K562 (cell line): ENCODE results near the gene BOD1L2. TPM values are rescaled to one million over a fixed set of nuclear protein-coding genes. Genes with fewer than 3 reads are reported as not detected.

Experiments
- BRCA1 ChIP-seq, 2 experiments: fragments of 450-650 bp in 1 of 2; sonication (generic) in 1 of 2; formaldehyde crosslinking in 1 of 2; IDR thresholded peaks; 2 replicates each; pipeline versions ENCODE4 v1.5.0 to v1.6.1; 2017 to 2020; ENCODE audit warnings: mild to moderate bottlenecking in 1 of 2, missing genetic modification reagents in 1 of 2
- CBFA2T3 ChIP-seq: fragments of 450-650 bp; IDR thresholded peaks from 2 replicates; pipeline ENCODE4 v1.6.1; 2017
- CBX1 ChIP-seq: sonication (generic); IDR thresholded peaks from 2 replicates; pipeline ENCODE4 v1.6.1; 2016; ENCODE audit warnings: antibody characterized with exemption, low read depth, mild to moderate bottlenecking
- COPS2 ChIP-seq: fragments of 450-650 bp; conservative IDR thresholded peaks from 2 replicates; pipeline ENCODE4 v1.6.1; 2016; ENCODE audit warnings: mild to moderate bottlenecking, moderate library complexity
- CTBP1 ChIP-seq: fragments of 450-650 bp; IDR thresholded peaks from 2 replicates; pipeline ENCODE4 v1.6.1; 2016; ENCODE audit warnings: borderline replicate concordance
- DMBX1 ChIP-seq: fragments of 250-450 bp; sonication (Bioruptor Pico); IDR thresholded peaks from 2 replicates; pipeline ENCODE4 v1.8.0; 2022; ENCODE audit warnings: inconsistent platforms, mild to moderate bottlenecking, moderate library complexity, borderline replicate concordance
- GABPB1 ChIP-seq: sonication (generic); formaldehyde crosslinking; IDR thresholded peaks from 2 replicates; pipeline ENCODE4 v1.8.0; 2022; ENCODE audit warnings: mild to moderate bottlenecking, missing genetic modification reagents
- GABPB2 ChIP-seq: fragments of 250-450 bp; sonication (Bioruptor Pico); conservative IDR thresholded peaks from 2 replicates; pipeline ENCODE4 v1.5.1; 2021; ENCODE audit warnings: mild to moderate bottlenecking
- HDAC6 ChIP-seq: IDR thresholded peaks from 2 replicates; pipeline ENCODE4 v1.6.1; 2012; ENCODE audit warnings: low read depth, mild to moderate bottlenecking, control low read depth, inconsistent platforms, low read length, moderate library complexity
- HNRNPH1 ChIP-seq: fragments of 200-400 bp; formaldehyde crosslinking; optimal IDR thresholded peaks from 2 replicates; pipeline ENCODE3; 2017; ENCODE audit warnings: low read depth, mild to moderate bottlenecking, low read length, moderate library complexity
- HNRNPUL1 ChIP-seq: fragments of 200-400 bp; formaldehyde crosslinking; IDR thresholded peaks from 2 replicates; pipeline ENCODE4 v1.6.1; 2017; ENCODE audit warnings: low read length
- LCOR ChIP-seq: sonication (generic); formaldehyde crosslinking; IDR thresholded peaks from 2 replicates; pipeline ENCODE4 v1.8.0; 2022; ENCODE audit warnings: mild to moderate bottlenecking, missing genetic modification reagents
- MTA1 ChIP-seq: fragments of 450-650 bp; IDR thresholded peaks from 2 replicates; pipeline ENCODE4 v1.6.1; 2017; ENCODE audit warnings: borderline replicate concordance
- NFXL1 ChIP-seq: fragments of 450-650 bp; formaldehyde crosslinking; IDR thresholded peaks from 2 replicates; pipeline ENCODE4 v1.4.0; 2021; ENCODE audit warnings: mild to moderate bottlenecking
- RFX1 ChIP-seq: fragments of 450-650 bp; IDR thresholded peaks from 2 replicates; pipeline ENCODE4 v1.6.1; 2016; ENCODE audit warnings: mild to moderate bottlenecking, moderate library complexity
- SMARCA4 ChIP-seq: fragments of 450-650 bp; IDR thresholded peaks from 2 replicates; pipeline ENCODE4 v1.6.1; 2016
- TCF7 ChIP-seq: sonication (generic); IDR thresholded peaks from 2 replicates; pipeline ENCODE4 v1.6.1; 2016; ENCODE audit warnings: antibody characterized with exemption, borderline replicate concordance
- ZBTB12 ChIP-seq: fragments of 250-450 bp; sonication (Bioruptor Pico); IDR thresholded peaks from 2 replicates; pipeline ENCODE4 v1.4.0; 2020
- ZBTB8A ChIP-seq: fragments of 450-650 bp; IDR thresholded peaks from 2 replicates; pipeline ENCODE4 v1.6.1; 2018; ENCODE audit warnings: mild to moderate bottlenecking, moderate library complexity; ENCODE audit not compliant: partially characterized antibody
- ZNF408 ChIP-seq: fragments of 250-450 bp; sonication (Bioruptor Pico); IDR thresholded peaks from 2 replicates; pipeline ENCODE4 v1.4.0; 2020; ENCODE audit warnings: low read depth, mild to moderate bottlenecking, moderate library complexity
- ZNF780A ChIP-seq: fragments of 250-450 bp; sonication (Bioruptor Pico); IDR thresholded peaks from 2 replicates; pipeline ENCODE4 v1.5.0; 2021; ENCODE audit warnings: mild to moderate bottlenecking
- polyA plus RNA-seq, 8 experiments: library from polyadenylated mRNA; depleted of rRNA in 4 of 8; stranded (reverse) in 5 of 8; unstranded in 3 of 8; fragments of >200 nt; fragmentation: Nextera tagmentation in 2 of 8; fragmentation: Illumina TruSeq in 1 of 8; extraction: Ambion mirVana in 2 of 8; extraction: Trizol in 1 of 8; gene quantifications; 2 replicates each; pipeline versions ENCODE4 v1.2.1 to v1.2.3, GENCODE V29; 2011 to 2014; ENCODE audit warnings: inconsistent platforms in 1 of 8, missing spikeins in 1 of 8
- total RNA-seq, 7 experiments: library from RNA; depleted of rRNA in 6 of 7; stranded (reverse); fragments of >200 nt in 6 of 7; fragmentation: Illumina TruSeq in 2 of 7; extraction: Trizol in 2 of 7; gene quantifications; 2 replicates each; pipeline versions ENCODE4 v1.2.1 to v1.2.3, GENCODE V29; 2011 to 2021; ENCODE audit warnings: low replicate concordance in 1 of 7
- TF ChIP-seq, protein P1 (sequence below): fragments of 450-650 bp; formaldehyde crosslinking; IDR thresholded peaks from 2 replicates; pipeline ENCODE4 v1.4.0; 2020; ENCODE audit warnings: mild to moderate bottlenecking, moderate library complexity
- TF ChIP-seq, protein P2 (sequence below): sonication (generic); formaldehyde crosslinking; IDR thresholded peaks from 2 replicates; pipeline ENCODE4 v1.8.1; 2023; ENCODE audit warnings: mild to moderate bottlenecking, missing genetic modification reagents

The BOD1L2 gene
- total and polyA plus RNA-seq, 9 of the 15 experiments (the other 6 are each of a cell fraction or from before 2014, with no cell fraction given), result 0.03 TPM; not detected in 8

- TF ChIP-seq, protein P1, sequence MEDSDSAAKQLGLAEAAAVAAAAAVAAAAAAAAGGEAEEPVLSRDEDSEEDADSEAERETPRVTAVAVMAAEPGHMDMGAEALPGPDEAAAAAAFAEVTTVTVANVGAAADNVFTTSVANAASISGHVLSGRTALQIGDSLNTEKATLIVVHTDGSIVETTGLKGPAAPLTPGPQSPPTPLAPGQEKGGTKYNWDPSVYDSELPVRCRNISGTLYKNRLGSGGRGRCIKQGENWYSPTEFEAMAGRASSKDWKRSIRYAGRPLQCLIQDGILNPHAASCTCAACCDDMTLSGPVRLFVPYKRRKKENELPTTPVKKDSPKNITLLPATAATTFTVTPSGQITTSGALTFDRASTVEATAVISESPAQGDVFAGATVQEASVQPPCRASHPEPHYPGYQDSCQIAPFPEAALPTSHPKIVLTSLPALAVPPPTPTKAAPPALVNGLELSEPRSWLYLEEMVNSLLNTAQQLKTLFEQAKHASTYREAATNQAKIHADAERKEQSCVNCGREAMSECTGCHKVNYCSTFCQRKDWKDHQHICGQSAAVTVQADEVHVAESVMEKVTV, result 0 out of 2 replicates have a peak, but pooled peaks have one; percentile 43
- TF ChIP-seq ZNF408 (no peak), ZBTB12 (CRISPR knock-in tag) (no peak), MTA1 (peak; percentile 18; the same call in 1 of the 2 replicates), HNRNPH1 (no peak), NFXL1 (CRISPR knock-in tag) (no peak), SMARCA4 (peak; percentile 69; the same call in 1 of the 2 replicates), TCF7 (no peak), ZNF780A (CRISPR knock-in tag) (no peak), ZBTB8A (no peak), CBFA2T3 (0 out of 2 replicates have a peak, but pooled peaks have one; percentile 24), GABPB2 (CRISPR knock-in tag) (no peak), DMBX1 (CRISPR knock-in tag) (no peak; the same call in 1 of the 2 replicates), GABPB1 (CRISPR knock-in tag) (no peak), CBX1 (no peak), BRCA1 (IDR thresholded peaks at IDR 0.05) (no peak), BRCA1 (CRISPR knock-in tag; IDR thresholded peaks at IDR 0.05) (no peak), HDAC6 (no peak), HNRNPUL1 (no peak), COPS2 (no peak), RFX1 (no peak), CTBP1 (peak; percentile 98), LCOR (peak; percentile 81)
- TF ChIP-seq, protein P2, sequence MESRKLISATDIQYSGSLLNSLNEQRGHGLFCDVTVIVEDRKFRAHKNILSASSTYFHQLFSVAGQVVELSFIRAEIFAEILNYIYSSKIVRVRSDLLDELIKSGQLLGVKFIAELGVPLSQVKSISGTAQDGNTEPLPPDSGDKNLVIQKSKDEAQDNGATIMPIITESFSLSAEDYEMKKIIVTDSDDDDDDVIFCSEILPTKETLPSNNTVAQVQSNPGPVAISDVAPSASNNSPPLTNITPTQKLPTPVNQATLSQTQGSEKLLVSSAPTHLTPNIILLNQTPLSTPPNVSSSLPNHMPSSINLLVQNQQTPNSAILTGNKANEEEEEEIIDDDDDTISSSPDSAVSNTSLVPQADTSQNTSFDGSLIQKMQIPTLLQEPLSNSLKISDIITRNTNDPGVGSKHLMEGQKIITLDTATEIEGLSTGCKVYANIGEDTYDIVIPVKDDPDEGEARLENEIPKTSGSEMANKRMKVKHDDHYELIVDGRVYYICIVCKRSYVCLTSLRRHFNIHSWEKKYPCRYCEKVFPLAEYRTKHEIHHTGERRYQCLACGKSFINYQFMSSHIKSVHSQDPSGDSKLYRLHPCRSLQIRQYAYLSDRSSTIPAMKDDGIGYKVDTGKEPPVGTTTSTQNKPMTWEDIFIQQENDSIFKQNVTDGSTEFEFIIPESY (CRISPR knock-in tag), result no peak
Measured at GRCh38 chr18:57141208-57142129, 5.4 kb upstream of the BOD1L2 start (continued).
